Gastrocnemius medialis (tissue), 4 donors: ENCODE data around the gene SLC47A2.

Experiments
- POLR2A ChIP-seq, 2 donors: fragments of 450-650 bp; IDR thresholded peaks; one replicate each; pipeline ENCODE4 v1.6.1; 2017; ENCODE audit warnings: antibody characterized with exemption in 2 of 2, mild to moderate bottlenecking in 2 of 2, moderate library complexity in 2 of 2
- TF ChIP-seq, protein P1 (sequence below), 5 experiments: fragments of 450-650 bp in 3 of 5; fragments of 200-600 bp in 2 of 5; sonication (generic) in 2 of 5; IDR thresholded peaks in 4 of 5; conservative IDR thresholded peaks in 1 of 5; 1 replicate in 4 of 5; 2 replicates in 1 of 5; pipeline ENCODE4 v1.5.1; 2016 to 2019; ENCODE audit warnings: antibody characterized with exemption in 5 of 5, mild to moderate bottlenecking in 3 of 5, moderate library complexity in 3 of 5

GRCh38 chr17:19677736-19678379 is 38.5 kb downstream of the SLC47A2 start:
- TF ChIP-seq, protein P1, sequence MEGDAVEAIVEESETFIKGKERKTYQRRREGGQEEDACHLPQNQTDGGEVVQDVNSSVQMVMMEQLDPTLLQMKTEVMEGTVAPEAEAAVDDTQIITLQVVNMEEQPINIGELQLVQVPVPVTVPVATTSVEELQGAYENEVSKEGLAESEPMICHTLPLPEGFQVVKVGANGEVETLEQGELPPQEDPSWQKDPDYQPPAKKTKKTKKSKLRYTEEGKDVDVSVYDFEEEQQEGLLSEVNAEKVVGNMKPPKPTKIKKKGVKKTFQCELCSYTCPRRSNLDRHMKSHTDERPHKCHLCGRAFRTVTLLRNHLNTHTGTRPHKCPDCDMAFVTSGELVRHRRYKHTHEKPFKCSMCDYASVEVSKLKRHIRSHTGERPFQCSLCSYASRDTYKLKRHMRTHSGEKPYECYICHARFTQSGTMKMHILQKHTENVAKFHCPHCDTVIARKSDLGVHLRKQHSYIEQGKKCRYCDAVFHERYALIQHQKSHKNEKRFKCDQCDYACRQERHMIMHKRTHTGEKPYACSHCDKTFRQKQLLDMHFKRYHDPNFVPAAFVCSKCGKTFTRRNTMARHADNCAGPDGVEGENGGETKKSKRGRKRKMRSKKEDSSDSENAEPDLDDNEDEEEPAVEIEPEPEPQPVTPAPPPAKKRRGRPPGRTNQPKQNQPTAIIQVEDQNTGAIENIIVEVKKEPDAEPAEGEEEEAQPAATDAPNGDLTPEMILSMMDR (IDR thresholded peaks at IDR 0.05 in 4 of 5, conservative IDR thresholded peaks at IDR 0.05 in 1 of 5) = no peak
- no peak for TF ChIP-seq POLR2A (IDR thresholded peaks at IDR 0.05)
